Fibroblast of villous mesenchyme (primary cell): ENCODE data around the gene CDHR3. TPM values are rescaled to one million over a fixed set of nuclear protein-coding genes. Genes with fewer than 3 reads are reported as not detected.
A peak's percentile ranks its signal among the peaks of the same experiment; 100 is the strongest.

Experiments
- DNase-seq: peaks from one replicate; pipeline ENCODE4 v3.0.0-alpha.2; 2010; ENCODE audit warnings: low read depth
- H3K4me3 ChIP-seq: 2 replicates; pipeline ENCODE4 v1.5.1; 2011; ENCODE audit warnings: low read depth, mild to moderate bottlenecking, low read length
- CTCF ChIP-seq: IDR thresholded peaks from 2 replicates; pipeline ENCODE4 v1.5.1; 2012; ENCODE audit warnings: low read depth, mild to moderate bottlenecking, low read length; ENCODE audit not compliant: insufficient read depth
- total RNA-seq: library from RNA; depleted of rRNA; stranded (reverse); fragments of >200 nt; gene quantifications from 2 replicates; pipeline ENCODE4 v1.2.3, GENCODE V29; 2012

The CDHR3 gene
- total RNA-seq, 1 donor: 9.1 TPM

GRCh38 chr7:106053109-106053508 is 90.0 kb downstream of the CDHR3 start:
- no peak for DNase-seq
- H3K4me3 ChIP-seq: no peak overlapping the region
- no peak for TF ChIP-seq CTCF

- no peak overlapping the region for H3K4me3 ChIP-seq
- no peak for TF ChIP-seq CTCF
- DNase-seq: no peak
These were observed 91.3 kb downstream of the CDHR3 start for GRCh38 chr7:106054156-106054910.

GRCh38 chr7:106054971-106055532 is 92.0 kb downstream of the CDHR3 start:
- no peak for TF ChIP-seq CTCF
- no peak for DNase-seq
- no peak overlapping the region for H3K4me3 ChIP-seq

- H3K4me3 ChIP-seq: no peak overlapping the region
- DNase-seq: peak; percentile 73
- peak; percentile 93 for TF ChIP-seq CTCF
These were observed 93.6 kb downstream of the CDHR3 start for GRCh38 chr7:106056513-106057203.

- H3K4me3 ChIP-seq: no peak overlapping the region
- no peak for TF ChIP-seq CTCF
- no peak for DNase-seq
These were observed 94.3 kb downstream of the CDHR3 start for GRCh38 chr7:106057204-106057961.
